Gastroesophageal sphincter (tissue), 4 donors: Measurements from ENCODE around the gene LIMCH1. TPM values are rescaled to one million over a fixed set of nuclear protein-coding genes. Genes with fewer than 3 reads are reported as not detected.
A peak's percentile ranks its signal among the peaks of the same experiment; 100 is the strongest.

Experiments
- ATAC-seq: fragments of 150-250 bp; one replicate; pipeline ENCODE4 v1.9.1; 2016; ENCODE audit warnings: mild to moderate bottlenecking, moderate library complexity
- H3K27ac ChIP-seq, 4 donors: fragments of 200-600 bp; sonication (generic) in 3 of 4; 1 replicate in 3 of 4; 2 replicates in 1 of 4; pipeline ENCODE4 v1.5.1; 2016 to 2019
- H3K27me3 ChIP-seq: fragments of 200-600 bp; sonication (generic); one replicate; pipeline ENCODE4 v1.5.1; 2019
- H3K36me3 ChIP-seq, 2 donors: fragments of 200-600 bp; sonication (generic); one replicate each; pipeline ENCODE4 v1.5.1; 2019; ENCODE audit warnings: control low read depth in 1 of 2
- H3K4me1 ChIP-seq, 3 donors: fragments of 200-600 bp; sonication (generic); 1 replicate in 2 of 3; 2 replicates in 1 of 3; pipeline ENCODE4 v1.5.1; 2016 to 2019; ENCODE audit warnings: control low read depth in 2 of 3
- H3K4me3 ChIP-seq, 2 donors: fragments of 200-600 bp; sonication (generic); one replicate each; pipeline ENCODE4 v1.5.1; 2019; ENCODE audit warnings: mild to moderate bottlenecking in 1 of 2, moderate library complexity in 1 of 2
- H3K9me3 ChIP-seq, 3 donors: fragments of 200-600 bp; sonication (generic); one replicate each; pipeline ENCODE4 v1.5.1; 2017 to 2019; ENCODE audit warnings: control low read depth in 2 of 3
- EP300 ChIP-seq: sonication (generic); formaldehyde crosslinking; IDR thresholded peaks from one replicate; pipeline ENCODE4 v1.6.1; 2017; ENCODE audit warnings: antibody characterized with exemption, mild to moderate bottlenecking
- POLR2A ChIP-seq, 2 donors: fragments of 450-650 bp; IDR thresholded peaks; one replicate each; pipeline ENCODE4 v1.6.1; 2017; ENCODE audit warnings: antibody characterized with exemption in 2 of 2, mild to moderate bottlenecking in 2 of 2, moderate library complexity in 1 of 2
- POLR2AphosphoS5 ChIP-seq: sonication (generic); formaldehyde crosslinking; IDR thresholded peaks from one replicate; pipeline ENCODE4 v1.6.1; 2017; ENCODE audit warnings: antibody characterized with exemption
- WGBS, 2 donors: methylation state at CpG; one replicate each; pipeline ENCODE4 v1.1.5; 2018; ENCODE audit warnings: low coverage in 1 of 2; 5-methylcytosine and 5-hydroxymethylcytosine counted together
- total RNA-seq, 4 donors: library from RNA; depleted of rRNA; stranded (reverse); fragments of >200 nt; gene quantifications; one replicate each; pipeline ENCODE4 v1.1.0, GENCODE V29; 2016
- TF ChIP-seq, protein P1 (sequence below), 4 experiments: fragments of 200-600 bp in 2 of 4; fragments of 450-650 bp in 2 of 4; sonication (generic) in 1 of 4; IDR thresholded peaks; one replicate each; pipeline ENCODE4 v1.5.1; 2017 to 2019; ENCODE audit warnings: antibody characterized with exemption in 4 of 4, mild to moderate bottlenecking in 2 of 4, moderate library complexity in 2 of 4

The LIMCH1 gene
- total RNA-seq, 4 donors from 2014 or later: 9.8 to 82.9 (median 63.1) TPM

DNA sequence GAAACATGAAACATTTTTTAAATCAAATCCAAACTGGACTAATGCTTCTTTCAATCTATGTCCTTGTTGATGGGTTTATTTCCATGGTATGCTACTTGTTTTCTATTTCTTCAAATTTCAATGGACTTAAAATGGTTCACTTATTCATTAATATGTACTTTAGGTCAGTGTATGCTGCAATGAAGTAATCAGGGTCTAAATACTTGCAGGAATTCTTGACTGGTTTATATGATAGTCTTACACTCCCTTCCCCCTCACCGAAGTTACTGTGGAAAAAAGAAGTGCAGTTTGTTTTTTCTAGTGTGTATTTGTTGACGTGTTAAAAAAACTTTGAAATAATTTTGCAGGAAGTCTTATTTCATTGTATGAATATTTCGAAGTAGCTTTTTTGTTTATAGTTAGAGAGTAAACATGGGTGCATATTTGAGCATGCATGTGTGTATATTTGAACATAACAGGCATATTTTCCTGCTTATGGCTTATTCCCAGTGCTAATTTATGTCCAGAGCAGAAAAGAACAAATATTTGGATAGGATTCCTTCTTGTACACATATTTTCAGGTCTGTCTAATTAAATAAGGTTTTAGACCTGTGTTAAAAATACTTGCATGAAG, 65.0 kb downstream of the LIMCH1 start:
- Histone ChIP-seq H3K4me3 (no peak overlapping the region), H3K27me3 (no peaks in the 10 kb centered on the region), H3K4me1 (peaks cover 0 to 24% (median 5%) of the 10 kb centered on the region in 3 donors), H3K27ac (no peak overlapping the region), H3K36me3 (no peaks in the 10 kb centered on the region), H3K9me3 (no peaks in the 10 kb centered on the region)
- TF ChIP-seq, protein P1, sequence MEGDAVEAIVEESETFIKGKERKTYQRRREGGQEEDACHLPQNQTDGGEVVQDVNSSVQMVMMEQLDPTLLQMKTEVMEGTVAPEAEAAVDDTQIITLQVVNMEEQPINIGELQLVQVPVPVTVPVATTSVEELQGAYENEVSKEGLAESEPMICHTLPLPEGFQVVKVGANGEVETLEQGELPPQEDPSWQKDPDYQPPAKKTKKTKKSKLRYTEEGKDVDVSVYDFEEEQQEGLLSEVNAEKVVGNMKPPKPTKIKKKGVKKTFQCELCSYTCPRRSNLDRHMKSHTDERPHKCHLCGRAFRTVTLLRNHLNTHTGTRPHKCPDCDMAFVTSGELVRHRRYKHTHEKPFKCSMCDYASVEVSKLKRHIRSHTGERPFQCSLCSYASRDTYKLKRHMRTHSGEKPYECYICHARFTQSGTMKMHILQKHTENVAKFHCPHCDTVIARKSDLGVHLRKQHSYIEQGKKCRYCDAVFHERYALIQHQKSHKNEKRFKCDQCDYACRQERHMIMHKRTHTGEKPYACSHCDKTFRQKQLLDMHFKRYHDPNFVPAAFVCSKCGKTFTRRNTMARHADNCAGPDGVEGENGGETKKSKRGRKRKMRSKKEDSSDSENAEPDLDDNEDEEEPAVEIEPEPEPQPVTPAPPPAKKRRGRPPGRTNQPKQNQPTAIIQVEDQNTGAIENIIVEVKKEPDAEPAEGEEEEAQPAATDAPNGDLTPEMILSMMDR (IDR thresholded peaks at IDR 0.05): no peak
- no peak for TF ChIP-seq POLR2AphosphoS5
- TF ChIP-seq EP300: no peak
- no peak for TF ChIP-seq POLR2A (IDR thresholded peaks at IDR 0.05)
- WGBS, 2 donors: 65 to 84% methylated on average over 3 of the region's 3 CpGs
- no peak for ATAC-seq

DNA sequence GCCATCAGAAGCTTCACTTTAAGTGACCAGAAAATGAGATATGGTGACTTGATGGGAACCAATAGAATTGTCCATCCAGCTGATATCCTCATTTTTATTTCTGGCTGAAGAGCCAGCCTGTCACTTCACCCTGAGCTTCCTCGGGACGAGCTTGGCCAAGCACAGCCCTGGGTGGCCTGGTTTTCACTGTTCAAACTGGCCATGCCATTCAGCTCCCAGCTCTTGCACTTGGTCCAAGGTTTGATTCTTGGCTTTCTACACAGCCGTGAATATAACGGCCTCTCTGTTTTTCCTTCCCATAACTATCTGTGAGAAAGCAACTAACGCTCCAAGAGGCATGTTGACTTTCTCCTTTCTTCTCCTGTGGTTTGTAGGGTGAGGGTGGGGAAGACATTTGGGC, 71.9 kb downstream of the LIMCH1 start:
- Histone ChIP-seq H3K4me3 (no peak overlapping the region), H3K36me3 (no peaks in the 10 kb centered on the region), H3K9me3 (no peaks in the 10 kb centered on the region), H3K27ac (no peak overlapping the region), H3K27me3 (no peaks in the 10 kb centered on the region), H3K4me1 (peaks cover 9 to 30% (median 9%) of the 10 kb centered on the region in 3 donors)
- TF ChIP-seq POLR2A (IDR thresholded peaks at IDR 0.05): no peak
- no peak for TF ChIP-seq POLR2AphosphoS5
- no peak for TF ChIP-seq EP300
- TF ChIP-seq, protein P1 (IDR thresholded peaks at IDR 0.05): no peak
- WGBS, 2 donors: 93% methylated on average over 3 to 5 of the region's 5 CpGs
- ATAC-seq: no peak

DNA sequence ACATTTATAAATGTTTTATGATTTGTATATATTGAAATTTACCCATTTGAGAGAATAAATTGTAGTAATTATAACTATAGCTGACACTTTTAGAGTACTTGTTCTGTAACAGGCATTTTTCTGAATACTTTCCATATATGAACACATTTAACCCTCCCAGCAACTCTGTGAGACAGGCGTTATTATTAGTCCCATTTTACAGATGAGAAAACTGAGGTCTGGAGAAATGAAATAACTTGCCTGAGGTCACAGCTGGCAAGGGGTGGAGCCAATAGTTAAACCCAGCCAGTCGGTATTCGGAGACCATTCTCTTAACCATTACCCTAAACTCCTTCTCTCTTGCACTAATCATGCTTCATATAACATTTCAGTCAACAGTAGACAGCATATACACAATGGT, 72.5 kb downstream of the LIMCH1 start:
- ATAC-seq: no peak
- H3K36me3 ChIP-seq: no peaks in the 10 kb centered on the region
- no peak overlapping the region for H3K27ac ChIP-seq
- no peak overlapping the region for H3K4me3 ChIP-seq
- peaks cover 9 to 30% (median 9%) of the 10 kb centered on the region in 3 donors for H3K4me1 ChIP-seq
- TF ChIP-seq POLR2AphosphoS5: no peak
- TF ChIP-seq EP300: no peak
- TF ChIP-seq, protein P1 (IDR thresholded peaks at IDR 0.05): no peak
- TF ChIP-seq POLR2A (IDR thresholded peaks at IDR 0.05): no peak
- no peaks in the 10 kb centered on the region for H3K27me3 ChIP-seq
- 89 to 96% methylated on average over 3 of the region's 3 CpGs for WGBS, 2 donors
- no peaks in the 10 kb centered on the region for H3K9me3 ChIP-seq

DNA sequence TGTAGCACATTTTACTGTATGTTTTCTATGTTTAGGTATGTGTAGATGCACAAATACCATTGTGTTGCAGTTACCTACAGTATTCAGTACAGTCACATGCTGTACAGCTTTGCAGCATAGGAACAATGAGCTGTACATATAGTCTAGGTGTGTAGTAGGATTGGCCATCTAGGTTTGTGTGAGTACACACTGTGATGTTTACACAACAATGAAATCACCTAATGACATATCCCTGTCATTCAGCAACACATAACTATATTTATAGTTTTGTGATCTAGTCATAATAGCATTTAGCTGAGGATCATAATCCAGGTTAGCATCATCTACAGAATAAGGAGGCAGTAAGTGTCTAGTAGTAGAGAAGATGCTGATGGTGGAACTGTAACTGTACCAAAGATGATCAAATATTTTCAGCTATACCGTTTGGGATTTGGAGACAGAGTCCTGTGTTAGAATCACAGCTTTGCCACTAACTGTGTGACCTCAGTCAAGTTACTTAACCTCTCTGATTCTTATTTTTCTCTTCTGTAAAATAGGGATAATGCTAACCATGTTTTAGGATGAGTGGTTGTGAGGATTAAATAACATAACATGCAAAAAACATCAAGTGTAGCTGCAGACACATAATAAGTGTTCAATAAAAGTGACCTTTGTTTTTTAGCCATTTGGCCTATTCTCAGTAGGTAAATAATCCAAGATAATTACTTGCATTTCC, 73.3 kb downstream of the LIMCH1 start:
- H3K9me3 ChIP-seq: no peaks in the 10 kb centered on the region
- WGBS, 2 donors: 82% methylated on average over 1 of the region's 1 CpG; no CpG with 5 or more reads in 1 of the 2 donors
- H3K27me3 ChIP-seq: no peaks in the 10 kb centered on the region
- no peak overlapping the region for H3K4me3 ChIP-seq
- H3K36me3 ChIP-seq: no peaks in the 10 kb centered on the region
- no peak for TF ChIP-seq EP300
- TF ChIP-seq, protein P1 (IDR thresholded peaks at IDR 0.05): no peak
- ATAC-seq: no peak
- H3K4me1 ChIP-seq: peaks cover 9 to 30% (median 9%) of the 10 kb centered on the region in 3 donors
- peak overlapping the region in 3 of 4 donors; percentile 60 to 73 (median 71) for H3K27ac ChIP-seq
